Endometrial microvascular endothelial cells (primary cell): ENCODE results near the gene CX3CL1. TPM values are rescaled to one million over a fixed set of nuclear protein-coding genes. Genes with fewer than 3 reads are reported as not detected.

Experiments used
- in situ Hi-C: cut with HindIII; loops from 2 replicates; pipeline ENCODE4 v1.10.0; 2017; ENCODE audit warnings: low sequenced_read_pairs, low pct_unique_long_range_greater_than_20kb; ENCODE audit errors: inconsistent ontology term
- total RNA-seq: library from RNA; depleted of rRNA; stranded (reverse); fragments of >200 nt; gene quantifications from one replicate; pipeline ENCODE4 v1.2.3, GENCODE V29; 2015; ENCODE audit errors: inconsistent ontology term

Gene CX3CL1
- total RNA-seq, 1 donor from 2014 or later: 1.0 TPM

DNA sequence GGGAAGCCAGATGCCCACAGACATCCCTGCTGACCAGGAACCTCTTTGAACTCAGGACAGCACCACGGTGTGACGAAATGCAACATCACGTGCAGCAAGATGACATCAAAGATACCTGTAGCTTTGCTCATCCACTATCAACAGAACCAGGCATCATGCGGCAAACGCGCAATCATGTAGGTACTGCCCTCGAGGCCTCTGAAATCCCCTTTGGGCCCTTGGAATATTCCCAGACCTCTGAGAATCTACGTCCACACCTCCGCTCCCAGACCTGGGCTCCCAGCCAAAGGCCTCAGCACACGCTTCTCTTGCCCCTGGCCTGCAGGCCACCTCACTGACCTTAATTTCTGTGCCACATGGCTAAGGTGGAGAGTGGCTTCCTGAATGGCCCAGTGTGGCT, 7.3 kb downstream of the CX3CL1 start:
- in situ Hi-C loops: no loop called here

DNA sequence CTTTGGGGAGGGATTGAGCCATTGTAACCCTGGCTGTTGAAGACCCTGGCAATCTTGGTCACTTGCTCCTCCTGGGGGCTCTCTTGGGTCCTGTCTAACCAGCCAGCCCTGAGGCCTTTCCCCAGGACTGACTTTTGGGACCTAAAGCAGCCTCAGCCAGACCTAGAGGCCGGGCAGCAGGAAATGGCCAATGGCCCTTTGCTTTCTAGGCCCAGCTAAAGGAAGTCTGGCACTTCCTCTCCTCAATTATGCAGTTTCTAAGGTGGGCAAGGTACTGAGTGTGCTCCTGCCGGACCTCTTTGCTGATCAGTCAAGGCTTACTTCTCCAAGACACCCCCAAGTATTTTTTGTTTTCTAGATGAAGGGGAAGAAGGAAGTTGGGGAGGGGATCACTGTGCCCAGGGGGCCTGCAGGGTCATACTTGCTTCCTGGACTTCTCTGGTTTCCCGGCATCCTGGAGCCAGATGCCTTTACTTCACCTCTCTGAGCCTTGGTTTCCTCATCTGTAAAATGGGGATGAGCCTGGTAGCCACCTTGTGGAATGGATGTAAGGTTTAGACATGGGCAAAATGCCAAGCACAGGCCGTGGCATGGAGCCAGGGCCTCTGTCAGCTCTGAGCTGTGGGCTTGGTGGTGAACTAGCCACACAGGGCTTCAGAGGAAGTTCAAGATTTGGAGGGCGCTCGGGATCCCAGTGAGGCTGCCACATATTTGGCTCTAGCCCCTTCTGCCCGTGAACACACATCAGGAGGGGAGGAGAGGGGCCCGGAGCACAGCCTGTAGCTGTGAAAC, 8.6 kb downstream of the CX3CL1 start:
- in situ Hi-C loops: no loop called here

DNA sequence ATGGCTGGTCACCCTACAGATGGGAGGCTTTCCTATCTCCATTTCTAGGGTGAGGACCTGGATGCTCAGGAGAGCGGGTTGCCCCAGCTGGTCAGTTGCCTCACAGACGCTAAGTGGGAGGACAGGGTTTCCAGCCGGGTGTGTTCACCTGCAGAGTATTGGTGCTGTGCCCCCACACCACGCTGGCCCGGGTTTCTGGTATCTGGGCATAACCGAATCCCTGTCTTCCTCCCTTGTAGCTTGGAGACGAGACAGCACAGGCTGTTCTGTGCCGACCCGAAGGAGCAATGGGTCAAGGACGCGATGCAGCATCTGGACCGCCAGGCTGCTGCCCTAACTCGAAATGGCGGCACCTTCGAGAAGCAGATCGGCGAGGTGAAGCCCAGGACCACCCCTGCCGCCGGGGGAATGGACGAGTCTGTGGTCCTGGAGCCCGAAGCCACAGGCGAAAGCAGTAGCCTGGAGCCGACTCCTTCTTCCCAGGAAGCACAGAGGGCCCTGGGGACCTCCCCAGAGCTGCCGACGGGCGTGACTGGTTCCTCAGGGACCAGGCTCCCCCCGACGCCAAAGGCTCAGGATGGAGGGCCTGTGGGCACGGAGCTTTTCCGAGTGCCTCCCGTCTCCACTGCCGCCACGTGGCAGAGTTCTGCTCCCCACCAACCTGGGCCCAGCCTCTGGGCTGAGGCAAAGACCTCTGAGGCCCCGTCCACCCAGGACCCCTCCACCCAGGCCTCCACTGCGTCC, 9.7 kb downstream of the CX3CL1 start:
- in situ Hi-C loops: no loop called here

DNA sequence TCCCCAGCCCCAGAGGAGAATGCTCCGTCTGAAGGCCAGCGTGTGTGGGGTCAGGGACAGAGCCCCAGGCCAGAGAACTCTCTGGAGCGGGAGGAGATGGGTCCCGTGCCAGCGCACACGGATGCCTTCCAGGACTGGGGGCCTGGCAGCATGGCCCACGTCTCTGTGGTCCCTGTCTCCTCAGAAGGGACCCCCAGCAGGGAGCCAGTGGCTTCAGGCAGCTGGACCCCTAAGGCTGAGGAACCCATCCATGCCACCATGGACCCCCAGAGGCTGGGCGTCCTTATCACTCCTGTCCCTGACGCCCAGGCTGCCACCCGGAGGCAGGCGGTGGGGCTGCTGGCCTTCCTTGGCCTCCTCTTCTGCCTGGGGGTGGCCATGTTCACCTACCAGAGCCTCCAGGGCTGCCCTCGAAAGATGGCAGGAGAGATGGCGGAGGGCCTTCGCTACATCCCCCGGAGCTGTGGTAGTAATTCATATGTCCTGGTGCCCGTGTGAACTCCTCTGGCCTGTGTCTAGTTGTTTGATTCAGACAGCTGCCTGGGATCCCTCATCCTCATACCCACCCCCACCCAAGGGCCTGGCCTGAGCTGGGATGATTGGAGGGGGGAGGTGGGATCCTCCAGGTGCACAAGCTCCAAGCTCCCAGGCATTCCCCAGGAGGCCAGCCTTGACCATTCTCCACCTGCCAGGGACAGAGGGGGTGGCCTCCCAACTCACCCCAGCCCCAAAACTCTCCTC, 10.4 kb downstream of the CX3CL1 start:
- in situ Hi-C loops: no loop called here

DNA sequence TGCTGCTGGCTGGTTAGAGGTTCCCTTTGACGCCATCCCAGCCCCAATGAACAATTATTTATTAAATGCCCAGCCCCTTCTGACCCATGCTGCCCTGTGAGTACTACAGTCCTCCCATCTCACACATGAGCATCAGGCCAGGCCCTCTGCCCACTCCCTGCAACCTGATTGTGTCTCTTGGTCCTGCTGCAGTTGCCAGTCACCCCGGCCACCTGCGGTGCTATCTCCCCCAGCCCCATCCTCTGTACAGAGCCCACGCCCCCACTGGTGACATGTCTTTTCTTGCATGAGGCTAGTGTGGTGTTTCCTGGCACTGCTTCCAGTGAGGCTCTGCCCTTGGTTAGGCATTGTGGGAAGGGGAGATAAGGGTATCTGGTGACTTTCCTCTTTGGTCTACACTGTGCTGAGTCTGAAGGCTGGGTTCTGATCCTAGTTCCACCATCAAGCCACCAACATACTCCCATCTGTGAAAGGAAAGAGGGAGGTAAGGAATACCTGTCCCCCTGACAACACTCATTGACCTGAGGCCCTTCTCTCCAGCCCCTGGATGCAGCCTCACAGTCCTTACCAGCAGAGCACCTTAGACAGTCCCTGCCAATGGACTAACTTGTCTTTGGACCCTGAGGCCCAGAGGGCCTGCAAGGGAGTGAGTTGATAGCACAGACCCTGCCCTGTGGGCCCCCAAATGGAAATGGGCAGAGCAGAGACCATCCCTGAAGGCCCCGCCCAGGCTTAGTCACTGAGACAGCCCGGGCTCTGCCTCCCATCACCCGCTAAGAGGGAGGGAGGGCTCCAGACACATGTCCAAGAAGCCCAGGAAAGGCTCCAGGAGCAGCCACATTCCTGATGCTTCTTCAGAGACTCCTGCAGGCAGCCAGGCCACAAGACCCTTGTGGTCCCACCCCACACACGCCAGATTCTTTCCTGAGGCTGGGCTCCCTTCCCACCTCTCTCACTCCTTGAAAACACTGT, 11.3 kb downstream of the CX3CL1 start:
- in situ Hi-C loops: no loop called here

DNA sequence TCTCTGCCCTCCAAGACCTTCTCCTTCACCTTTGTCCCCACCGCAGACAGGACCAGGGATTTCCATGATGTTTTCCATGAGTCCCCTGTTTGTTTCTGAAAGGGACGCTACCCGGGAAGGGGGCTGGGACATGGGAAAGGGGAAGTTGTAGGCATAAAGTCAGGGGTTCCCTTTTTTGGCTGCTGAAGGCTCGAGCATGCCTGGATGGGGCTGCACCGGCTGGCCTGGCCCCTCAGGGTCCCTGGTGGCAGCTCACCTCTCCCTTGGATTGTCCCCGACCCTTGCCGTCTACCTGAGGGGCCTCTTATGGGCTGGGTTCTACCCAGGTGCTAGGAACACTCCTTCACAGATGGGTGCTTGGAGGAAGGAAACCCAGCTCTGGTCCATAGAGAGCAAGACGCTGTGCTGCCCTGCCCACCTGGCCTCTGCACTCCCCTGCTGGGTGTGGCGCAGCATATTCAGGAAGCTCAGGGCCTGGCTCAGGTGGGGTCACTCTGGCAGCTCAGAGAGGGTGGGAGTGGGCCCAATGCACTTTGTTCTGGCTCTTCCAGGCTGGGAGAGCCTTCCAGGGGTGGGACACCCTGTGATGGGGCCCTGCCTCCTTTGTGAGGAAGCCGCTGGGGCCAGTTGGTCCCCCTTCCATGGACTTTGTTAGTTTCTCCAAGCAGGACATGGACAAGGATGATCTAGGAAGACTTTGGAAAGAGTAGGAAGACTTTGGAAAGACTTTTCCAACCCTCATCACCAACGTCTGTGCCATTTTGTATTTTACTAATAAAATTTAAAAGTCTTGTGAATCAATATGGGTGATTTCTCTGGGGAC, 12.2 kb downstream of the CX3CL1 start:
- in situ Hi-C loops: no loop called here

DNA sequence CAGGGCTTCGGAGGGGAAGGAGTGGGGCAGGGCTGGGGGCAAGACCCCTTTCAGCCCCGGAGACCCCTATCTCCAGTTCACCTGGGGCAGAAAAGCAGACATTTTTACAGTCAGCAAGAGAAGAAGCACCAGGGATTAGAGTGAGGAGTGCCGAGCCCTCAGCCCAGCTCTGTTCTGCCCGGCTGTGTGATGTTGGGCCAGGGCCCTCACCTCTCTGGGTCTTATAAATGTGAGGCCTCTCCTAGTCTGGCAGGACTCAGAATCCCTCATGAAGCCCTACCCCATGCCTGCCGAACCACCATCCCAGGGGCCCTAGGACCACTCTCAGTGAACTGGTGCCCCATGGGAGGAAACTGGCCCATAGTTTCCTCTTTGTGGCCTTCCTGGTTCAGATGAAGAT, 12.8 kb downstream of the CX3CL1 start:
- in situ Hi-C loops: no loop called here

DNA sequence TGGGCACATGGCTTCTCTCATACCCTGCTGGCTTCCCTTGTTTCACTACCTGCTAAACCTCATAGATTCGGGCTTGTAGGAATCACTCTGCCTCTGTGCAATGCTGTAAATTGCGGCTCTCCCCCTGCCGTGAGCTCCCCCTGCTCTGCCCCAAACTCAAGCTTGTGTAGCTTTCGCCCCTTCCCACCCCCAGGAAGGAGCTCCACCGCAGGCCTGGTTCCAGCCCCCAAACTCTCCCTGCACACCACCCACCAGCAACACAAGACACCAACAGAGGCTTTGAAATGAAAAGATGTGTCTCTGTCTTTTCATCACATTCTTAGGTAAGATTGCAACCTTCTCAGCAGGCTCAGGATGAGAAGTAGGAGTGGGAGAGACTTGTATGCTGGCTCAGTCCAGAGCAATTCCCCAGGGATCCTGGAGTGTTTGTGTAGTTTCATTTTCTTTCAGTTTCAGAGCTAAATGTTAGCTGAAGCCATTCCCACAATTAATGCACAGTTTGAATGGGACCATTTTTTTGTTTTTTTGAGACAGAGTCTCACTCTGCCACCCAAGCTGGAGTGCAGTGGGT, 14.2 kb downstream of the CX3CL1 start:
- in situ Hi-C loops: no loop called here

DNA sequence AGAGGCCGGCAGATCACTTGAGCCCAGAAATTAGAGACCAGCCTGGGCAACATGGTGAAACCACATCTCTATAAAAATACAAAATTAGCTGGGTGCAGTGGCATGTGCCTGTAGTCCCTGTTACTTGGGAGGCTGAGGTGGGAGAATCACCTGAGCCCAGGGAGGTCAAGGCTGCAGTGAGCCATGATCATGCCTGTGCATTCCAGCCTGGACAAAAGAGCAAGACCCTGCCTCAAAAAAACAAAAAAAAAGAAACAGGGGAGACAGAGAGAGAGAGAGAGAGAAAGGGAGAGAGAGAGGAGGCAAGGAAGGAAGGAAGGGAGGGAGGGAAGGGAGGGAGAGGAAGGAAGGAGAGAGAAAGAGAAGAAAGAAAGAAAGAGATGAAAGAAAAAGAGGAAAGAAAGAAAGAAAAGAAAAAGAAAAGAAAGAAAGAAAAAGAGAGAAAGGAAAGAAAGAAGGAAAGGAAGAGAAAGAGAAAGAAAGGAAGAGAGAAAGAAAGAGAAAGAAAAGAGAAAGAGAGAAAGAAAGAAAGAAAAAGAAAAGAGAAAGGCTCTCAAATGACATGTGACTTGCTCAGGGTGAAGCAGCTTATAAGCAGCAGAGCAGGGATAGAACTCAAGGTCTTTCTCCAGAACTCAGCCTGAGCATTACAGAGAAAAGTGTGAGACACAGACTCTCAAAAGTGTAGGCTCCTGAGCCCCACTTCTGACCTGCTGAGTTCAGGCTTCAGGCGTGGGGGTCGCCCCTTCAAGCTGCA, 15.5 kb downstream of the CX3CL1 start:
- in situ Hi-C loops: no loop called here

DNA sequence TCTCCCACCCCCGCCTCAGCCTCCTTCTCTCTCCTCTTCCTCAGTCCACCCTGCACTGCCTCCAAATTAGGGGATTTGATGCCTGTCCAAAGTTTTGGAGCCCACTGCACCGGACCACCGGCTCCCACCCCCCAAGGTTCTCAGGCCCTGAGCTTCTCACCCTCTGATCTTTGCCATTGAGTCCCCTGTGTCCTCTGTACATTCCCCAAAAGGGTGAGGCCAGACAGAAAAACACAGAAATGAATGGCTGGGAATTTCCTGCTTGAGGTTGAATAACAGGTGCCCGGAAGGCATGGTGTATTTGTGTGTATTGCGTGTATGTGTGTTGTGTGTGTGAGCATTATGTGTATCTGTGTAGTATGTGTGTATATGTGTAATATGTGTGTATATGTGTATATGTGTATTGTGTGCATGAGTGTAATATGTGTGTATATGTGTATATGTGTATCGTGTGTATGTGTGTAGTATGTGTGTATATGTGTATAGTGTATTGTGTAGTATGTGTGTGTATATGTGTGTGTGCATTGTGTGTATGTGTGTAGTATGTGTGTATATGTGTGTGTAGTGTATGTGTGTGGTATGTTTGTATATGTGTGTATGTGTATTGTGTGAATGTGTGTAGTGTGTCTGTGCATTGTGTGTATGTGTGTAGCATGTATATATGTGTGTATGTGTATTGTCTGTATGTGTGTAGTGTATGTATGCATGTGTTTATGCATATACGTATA, 16.2 kb downstream of the CX3CL1 start:
- in situ Hi-C loops: no loop called here

DNA sequence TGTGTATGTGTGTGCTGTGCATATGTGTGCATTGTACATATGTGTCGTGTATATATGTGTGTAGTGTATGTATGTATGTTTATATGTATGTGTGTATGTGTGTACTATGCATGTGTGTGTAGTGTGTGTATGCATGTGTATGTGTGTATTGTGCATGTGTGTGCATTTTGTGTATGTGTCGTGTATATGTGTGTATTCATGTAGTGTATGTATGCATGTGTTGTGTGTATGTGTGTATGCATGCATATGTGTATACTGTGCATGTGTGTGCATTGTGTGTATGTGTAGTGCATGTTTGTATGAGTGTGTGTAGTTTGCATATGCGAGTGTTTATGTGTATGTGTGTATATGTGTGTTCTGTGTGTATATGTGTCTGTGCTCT, 16.8 kb downstream of the CX3CL1 start:
- in situ Hi-C loops: no loop called here

DNA sequence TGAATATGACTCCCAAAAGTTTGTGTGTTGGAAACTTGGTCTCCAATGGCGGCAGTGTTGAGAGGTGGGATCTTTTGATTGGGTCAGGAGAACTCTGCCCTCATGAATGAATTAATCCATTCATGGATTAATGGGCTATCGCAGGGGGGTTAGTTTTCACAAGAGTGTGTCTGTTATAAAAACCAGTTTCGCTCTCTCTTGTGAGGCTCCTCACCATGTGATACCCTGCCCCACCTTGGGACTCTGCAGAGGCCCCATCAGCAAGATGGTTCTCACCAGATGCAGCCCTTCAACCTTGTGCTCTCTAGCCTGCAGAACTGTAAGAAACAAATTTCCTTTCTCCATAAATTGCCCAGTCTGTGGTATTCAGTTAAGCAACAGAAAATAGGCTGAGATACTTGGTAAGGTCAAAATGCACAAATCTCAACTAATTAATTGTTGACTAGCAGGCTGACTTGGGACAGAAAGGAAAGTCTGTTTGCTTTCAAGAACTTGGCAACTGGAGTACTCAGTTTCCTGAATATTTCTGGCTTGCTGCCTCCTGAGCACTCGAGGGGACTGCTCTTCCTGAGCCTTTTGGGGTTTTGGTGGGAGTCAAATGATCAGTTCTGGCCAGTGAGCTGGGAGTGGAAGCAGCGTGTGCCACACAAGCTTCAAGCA, 18.5 kb downstream of the CX3CL1 start:
- in situ Hi-C loops: no loop called here

DNA sequence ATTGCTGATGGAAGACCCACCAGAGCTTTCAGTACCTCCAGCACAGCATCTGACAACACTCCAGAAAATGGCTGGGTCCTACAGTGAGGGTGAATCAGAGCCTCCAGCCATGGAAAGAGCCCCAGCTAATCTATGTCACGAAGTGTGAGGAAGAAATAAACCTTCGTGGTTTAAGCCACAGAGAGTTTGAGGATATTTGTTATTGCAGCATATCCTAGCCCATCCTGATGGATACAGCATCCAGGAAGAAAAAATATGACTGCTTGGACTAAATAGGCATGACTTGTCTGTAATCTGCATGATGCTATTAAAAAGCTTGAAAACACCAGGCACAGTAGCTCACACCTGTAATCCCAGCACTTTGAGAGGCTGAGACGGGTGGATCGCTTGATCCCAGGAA, 19.0 kb downstream of the CX3CL1 start:
- in situ Hi-C loops: no loop called here

DNA sequence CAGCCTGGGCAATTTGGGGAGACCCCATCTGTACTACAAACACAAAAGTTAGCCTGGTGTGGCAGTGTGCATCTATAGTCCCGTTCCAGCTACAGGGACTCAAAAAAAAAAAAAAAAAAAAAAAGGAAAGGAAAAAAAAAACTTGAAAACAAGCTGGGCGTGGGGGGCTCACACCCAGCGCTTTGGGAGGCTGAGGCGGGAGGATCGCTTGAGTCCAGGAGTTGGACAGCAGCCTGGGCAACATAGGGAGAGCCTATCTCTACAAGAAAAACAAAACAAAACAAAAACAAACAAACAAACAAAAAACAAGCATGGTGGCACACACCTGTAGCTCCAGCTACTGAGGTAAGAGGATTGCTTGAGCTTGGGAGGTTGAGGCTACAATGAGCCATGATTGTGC, 19.4 kb downstream of the CX3CL1 start:
- in situ Hi-C loops: no loop called here

DNA sequence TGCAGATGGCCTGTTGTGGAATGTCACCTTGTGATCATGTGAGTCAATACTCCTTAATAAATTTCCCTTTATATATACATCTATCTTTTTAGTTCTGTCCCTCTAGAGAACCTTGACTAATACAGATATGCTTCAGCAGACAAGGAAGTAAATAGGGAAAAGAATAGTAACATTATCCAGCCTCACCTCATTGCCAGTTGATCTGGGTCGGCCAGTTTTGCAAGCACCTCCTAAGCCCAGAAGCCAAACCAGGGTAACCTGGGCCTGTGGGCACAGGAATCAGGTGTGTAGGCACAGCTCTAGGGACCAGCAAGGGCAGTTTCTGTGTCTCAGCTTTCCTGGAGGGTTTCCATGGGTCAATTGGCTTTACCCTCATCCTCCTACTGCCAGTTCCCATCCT, 20.4 kb downstream of the CX3CL1 start:
- in situ Hi-C loops: no loop called here

DNA sequence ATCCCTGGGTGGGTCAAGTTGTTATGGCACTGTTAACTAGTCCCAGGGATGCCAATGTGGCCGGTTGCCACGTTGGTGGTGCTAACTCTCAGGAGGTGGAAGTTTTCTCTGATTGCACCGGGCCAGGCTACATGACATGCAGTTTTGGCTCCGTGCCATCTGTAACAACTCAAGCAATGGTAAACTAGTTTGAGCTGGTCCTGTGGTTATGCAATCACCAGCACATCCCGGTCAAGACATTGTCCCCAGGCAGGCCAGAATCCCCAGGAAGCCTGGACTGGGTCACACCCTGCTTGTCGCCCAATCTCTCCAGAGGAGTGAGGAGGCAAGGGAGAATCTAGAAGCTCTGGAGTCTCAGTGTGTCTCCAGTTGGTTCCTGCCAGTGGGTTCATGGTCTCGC, 22.2 kb downstream of the CX3CL1 start:
- in situ Hi-C loops: no loop called here
